Skeletal muscle satellite cell (primary cell): ENCODE results near the gene PARP4.
"Not testable (repeated sequence)": the region's sequence is repeated elsewhere in the genome, so short reads cannot be mapped to it uniquely, and the experiment has no call there.

Experiments used
- H3K27me3 ChIP-seq: 2 replicates; pipeline ENCODE4 v1.7.0; 2013; ENCODE audit warnings: low read length; ENCODE audit not compliant: control insufficient read depth, insufficient read depth
- H3K36me3 ChIP-seq: 2 replicates; pipeline ENCODE4 v1.7.0; 2013; ENCODE audit warnings: mild to moderate bottlenecking, control low read depth, low read length; ENCODE audit not compliant: insufficient read depth
- H3K4me1 ChIP-seq: 2 replicates; pipeline ENCODE4 v1.7.0; 2013; ENCODE audit warnings: low read length; ENCODE audit not compliant: control insufficient read depth, insufficient read depth
- H3K4me2 ChIP-seq: 2 replicates; pipeline ENCODE4 v1.7.0; 2013; ENCODE audit warnings: mild to moderate bottlenecking, low read length
- H3K4me3 ChIP-seq: 2 replicates; pipeline ENCODE4 v1.7.0; 2013; ENCODE audit warnings: low read length
- H3K9ac ChIP-seq: 2 replicates; pipeline ENCODE4 v1.7.0; 2013; ENCODE audit warnings: mild to moderate bottlenecking, low read depth, low read length, moderate library complexity
- H3K9me3 ChIP-seq: replicated peaks from 2 replicates; pipeline ENCODE4 v1.7.0; 2013; ENCODE audit warnings: mild to moderate bottlenecking, control low read depth, low read length

PARP4 gene

DNA sequence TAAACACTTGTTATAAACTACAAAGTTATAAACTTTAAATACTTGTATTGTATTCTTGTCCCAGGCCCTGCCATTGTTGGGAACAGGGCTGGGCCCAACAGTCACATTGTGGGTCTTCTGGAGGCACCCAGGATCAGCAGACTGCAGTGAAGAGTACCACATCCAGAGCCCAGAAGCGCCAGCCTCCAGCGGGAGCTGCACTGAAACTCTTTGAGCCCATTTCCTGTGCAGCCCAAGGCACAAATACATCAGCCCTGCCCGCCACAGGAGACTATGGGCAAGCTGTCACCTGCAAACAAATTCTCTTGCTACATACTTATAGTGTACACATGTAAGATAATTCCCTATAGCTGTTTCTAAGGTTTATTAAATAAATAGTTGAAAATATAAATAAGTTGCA lies 86.5 kb downstream of the PARP4 start:
- not testable (repeated sequence) for H3K9ac ChIP-seq, H3K4me1 ChIP-seq
- H3K36me3 ChIP-seq = peaks cover 31% of the 10 kb centered on the region

DNA sequence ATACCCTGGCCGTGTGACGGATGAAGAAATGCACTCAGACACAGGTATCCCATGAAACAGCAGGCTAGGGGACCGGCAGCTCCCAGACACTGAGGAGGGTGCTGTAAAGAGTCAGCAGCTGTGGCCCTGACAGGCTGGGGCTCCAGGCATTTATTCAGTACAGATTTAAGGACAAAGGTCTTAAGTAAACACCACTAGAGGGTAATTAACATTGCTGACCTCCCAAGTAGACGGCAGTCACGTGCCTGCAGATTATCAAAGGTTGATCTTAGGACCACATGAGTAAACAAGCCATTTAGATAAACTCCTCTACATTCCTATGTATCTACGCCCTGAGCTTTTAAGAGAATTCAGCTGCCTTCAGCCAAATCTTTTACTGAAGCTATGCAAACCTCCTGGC lies 92.9 kb downstream of the PARP4 start:
- not testable (repeated sequence) for H3K9ac ChIP-seq, H3K4me2 ChIP-seq

More for the DNA sequence above, 86.5 kb downstream of the PARP4 start:
- H3K4me3 ChIP-seq, H3K4me2 ChIP-seq, H3K9me3 ChIP-seq, H3K27me3 ChIP-seq: not testable (repeated sequence)

DNA sequence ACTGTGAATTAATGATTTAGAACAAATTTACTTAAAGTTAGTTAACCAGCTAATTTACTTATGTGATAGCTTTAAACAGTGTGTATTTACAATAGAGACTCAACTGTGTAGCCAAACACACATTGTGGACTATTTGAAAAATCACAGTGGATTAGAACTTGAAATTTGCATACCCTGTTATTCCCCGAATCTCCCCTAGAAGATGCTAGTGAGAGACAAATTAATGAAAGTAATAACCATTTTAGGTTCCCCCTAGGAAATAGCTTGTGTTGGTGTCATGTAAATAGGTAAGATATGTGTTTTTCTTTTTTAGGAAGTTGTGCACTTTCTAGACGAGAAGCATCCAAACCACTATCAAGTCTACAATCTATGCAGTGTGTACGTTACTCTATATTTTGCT lies 104.7 kb downstream of the PARP4 start:
- no peak overlapping the region for H3K4me2 ChIP-seq
- H3K9ac ChIP-seq = no peak overlapping the region
- no peaks in the 10 kb centered on the region for H3K4me1 ChIP-seq
- no peak overlapping the region for H3K4me3 ChIP-seq
- no peaks in the 10 kb centered on the region for H3K36me3 ChIP-seq
- H3K27me3 ChIP-seq = peaks cover 4% of the 10 kb centered on the region
- no peaks in the 10 kb centered on the region for H3K9me3 ChIP-seq

More for the DNA sequence above, 92.9 kb downstream of the PARP4 start:
- not testable (repeated sequence) for H3K4me1 ChIP-seq, H3K27me3 ChIP-seq, H3K4me3 ChIP-seq, H3K9me3 ChIP-seq
- H3K36me3 ChIP-seq = peaks cover 24% of the 10 kb centered on the region

DNA sequence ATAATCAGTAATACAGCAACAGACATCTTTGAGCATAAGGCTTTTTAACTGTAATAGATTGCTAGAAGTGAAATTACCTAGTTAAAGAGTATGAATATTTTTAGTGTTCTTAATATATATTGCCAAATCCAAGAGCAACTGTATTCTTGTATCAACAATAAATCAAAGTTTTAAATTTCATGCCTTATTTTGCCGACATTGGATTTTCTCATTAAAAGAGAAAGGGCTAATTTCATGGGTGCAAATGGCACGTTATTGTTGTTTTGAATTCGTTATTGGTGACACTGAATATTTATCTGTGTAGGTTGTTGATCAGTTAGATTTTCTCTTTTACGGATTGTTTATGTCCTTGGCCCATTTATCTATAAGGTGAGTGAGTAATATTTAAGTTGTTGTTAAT lies 106.1 kb downstream of the PARP4 start:
- H3K4me3 ChIP-seq = no peak overlapping the region
- H3K4me2 ChIP-seq = no peak overlapping the region
- H3K27me3 ChIP-seq = peaks cover 4% of the 10 kb centered on the region
- no peaks in the 10 kb centered on the region for H3K36me3 ChIP-seq
- no peaks in the 10 kb centered on the region for H3K9me3 ChIP-seq
- no peak overlapping the region for H3K9ac ChIP-seq
- no peaks in the 10 kb centered on the region for H3K4me1 ChIP-seq

DNA sequence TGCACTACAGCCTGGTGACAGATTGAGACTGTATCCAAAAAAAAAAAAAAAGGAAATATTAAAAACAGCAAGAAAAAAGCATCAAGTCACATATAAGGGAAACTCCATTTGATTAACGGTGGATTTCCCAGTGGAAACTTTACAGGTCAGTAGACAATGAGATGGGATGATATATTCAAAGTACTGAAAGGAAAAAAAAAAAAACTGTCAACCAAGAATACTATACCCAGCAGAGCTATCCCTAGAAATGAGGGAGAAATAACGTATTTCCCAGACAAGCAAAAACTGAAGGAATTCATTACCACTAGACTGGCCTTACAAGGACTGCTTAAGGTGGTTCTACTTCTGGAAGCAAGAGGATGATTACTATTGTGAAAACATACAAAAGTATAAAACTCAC lies 115.8 kb downstream of the PARP4 start:
- Histone ChIP-seq H3K9ac (no peak overlapping the region), H3K4me3 (no peak overlapping the region), H3K9me3 (no peaks in the 10 kb centered on the region), H3K4me1 (no peaks in the 10 kb centered on the region), H3K4me2 (no peak overlapping the region), H3K36me3 (no peaks in the 10 kb centered on the region), H3K27me3 (peaks cover 6% of the 10 kb centered on the region)

DNA sequence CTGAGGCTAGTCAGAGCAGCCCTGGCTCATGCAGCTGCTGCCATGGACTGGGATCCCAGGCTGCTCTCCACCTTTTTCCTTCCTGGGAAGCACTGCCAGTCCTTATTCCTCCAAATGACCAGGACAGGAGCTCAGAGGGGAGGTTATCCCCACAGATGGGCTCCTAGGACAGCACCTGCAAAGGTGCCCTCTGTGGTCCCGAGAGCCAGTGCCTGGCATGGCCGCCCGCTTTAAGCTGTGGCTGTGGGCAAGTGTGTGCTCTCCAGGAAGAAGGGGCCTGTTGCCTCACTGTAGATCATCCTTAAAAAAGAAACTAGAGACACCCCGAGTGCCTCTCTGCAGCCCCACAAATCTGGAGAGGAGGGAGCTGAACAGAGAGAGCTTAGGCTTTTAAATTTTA lies 119.6 kb downstream of the PARP4 start:
- Histone ChIP-seq H3K4me2 (no peak overlapping the region), H3K36me3 (no peaks in the 10 kb centered on the region), H3K4me3 (no peak overlapping the region), H3K9me3 (no peaks in the 10 kb centered on the region), H3K27me3 (peaks cover 9% of the 10 kb centered on the region), H3K4me1 (no peaks in the 10 kb centered on the region), H3K9ac (no peak overlapping the region)

DNA sequence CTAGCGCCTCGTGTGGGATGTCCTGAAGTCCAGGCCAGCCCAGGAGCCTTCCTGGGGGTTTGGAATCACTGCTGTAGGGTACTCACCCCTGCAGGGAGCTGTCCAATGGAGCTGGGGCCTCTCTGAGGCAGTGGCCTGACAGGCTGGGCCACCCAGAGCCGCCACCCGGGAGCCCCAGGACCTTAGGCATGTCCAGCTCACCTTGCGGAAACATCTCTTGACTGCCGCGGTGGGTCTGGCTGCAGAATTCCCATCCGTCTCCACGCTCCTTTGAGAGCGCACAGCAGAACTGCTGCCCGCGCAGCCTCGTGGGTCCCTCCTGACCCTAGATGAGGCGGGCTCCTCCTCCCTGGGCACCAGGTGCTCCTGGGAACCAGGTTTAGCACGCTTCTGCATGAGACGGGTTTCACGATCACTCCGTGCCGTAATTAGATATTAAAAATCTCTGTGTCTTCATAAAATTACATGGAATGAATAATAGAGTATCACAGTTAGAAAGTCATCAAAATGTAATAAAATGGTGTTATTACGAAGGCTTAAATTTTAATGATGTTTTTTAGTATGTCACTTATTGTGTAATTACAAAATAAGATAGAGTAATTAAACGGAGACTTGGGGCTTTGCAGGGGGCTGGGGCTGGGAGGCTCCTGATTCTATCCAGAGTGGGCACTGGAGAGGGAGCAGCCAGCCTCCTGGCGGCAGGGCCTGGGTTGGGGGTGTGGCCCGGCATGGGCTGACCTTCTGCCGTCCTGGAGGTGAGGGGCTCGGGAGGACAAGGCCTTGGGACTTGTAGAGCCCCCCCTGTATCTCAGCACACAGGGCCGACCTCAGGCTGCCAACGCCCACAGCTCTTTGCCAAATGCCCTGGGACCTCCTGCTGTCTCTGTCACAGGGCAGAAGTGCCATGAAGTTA lies 120.6 kb downstream of the PARP4 start:
- H3K9ac ChIP-seq, H3K36me3 ChIP-seq, H3K4me1 ChIP-seq, H3K27me3 ChIP-seq, H3K4me2 ChIP-seq, H3K9me3 ChIP-seq, H3K4me3 ChIP-seq: not testable (repeated sequence)

DNA sequence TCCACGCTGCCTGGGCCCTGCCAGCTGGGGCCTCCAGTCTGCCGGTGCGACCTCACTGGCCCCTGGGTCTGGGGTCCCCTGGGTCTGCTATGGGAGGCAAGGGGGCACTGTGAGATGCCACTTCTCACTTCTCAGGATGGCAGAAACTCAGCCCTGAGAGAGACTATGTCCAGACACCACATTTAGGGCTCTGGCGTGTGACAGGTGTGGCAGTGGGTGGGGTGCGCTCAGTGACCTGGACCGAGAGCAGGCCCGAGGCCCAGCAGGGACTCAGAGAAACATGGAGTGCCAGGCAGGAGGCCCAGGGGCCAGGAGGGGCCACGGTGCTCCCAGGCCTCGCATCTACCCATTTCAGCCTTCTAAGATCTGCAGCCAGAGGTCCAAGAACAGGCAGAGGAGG lies 121.8 kb downstream of the PARP4 start:
- H3K4me3 ChIP-seq, H3K4me1 ChIP-seq, H3K9ac ChIP-seq, H3K36me3 ChIP-seq, H3K27me3 ChIP-seq, H3K9me3 ChIP-seq, H3K4me2 ChIP-seq: not testable (repeated sequence)

DNA sequence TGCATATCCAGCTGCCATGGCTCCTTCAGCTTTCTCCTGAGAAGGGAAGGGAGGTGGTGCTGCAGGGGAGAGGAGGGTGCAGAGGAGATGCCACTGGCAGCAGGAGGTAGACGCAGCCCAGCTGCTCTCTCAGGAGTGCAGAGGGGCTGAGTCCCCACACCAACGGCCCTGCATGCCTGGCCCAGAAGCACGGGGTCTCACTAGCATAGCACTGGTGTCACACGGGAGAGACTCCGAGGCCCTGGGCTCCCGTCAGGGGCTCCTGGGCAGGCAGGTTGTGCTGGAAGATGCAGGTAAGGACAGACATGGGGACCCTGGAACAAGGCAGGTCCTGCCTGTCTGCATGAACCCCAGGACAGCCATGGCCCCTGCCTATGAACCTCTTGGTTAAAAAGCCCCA lies 123.1 kb downstream of the PARP4 start:
- Histone ChIP-seq H3K36me3 (no peaks in the 10 kb centered on the region), H3K4me2 (no peak overlapping the region), H3K4me3 (no peak overlapping the region), H3K4me1 (no peaks in the 10 kb centered on the region), H3K9ac (no peak overlapping the region), H3K27me3 (peaks cover 9% of the 10 kb centered on the region), H3K9me3 (no peaks in the 10 kb centered on the region)

DNA sequence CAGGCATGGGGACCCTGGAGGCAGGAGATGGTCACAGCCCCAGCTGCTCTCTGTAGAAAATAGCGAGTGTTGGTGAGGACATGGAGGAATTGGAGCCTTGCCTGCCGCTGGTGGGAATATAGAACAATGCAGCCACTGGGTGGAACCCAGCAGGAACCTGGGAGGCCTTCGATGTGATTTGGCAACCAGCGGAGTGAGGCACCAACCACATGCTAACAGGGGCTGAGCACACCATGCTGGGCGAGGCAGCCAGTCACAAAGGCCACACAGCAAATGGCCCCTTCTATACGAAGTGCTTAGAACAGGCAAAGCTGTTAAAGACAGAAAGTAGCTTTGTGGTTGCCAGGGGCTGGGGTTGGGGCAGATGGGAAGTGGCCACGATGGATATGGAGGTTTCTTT lies 123.8 kb downstream of the PARP4 start:
- not testable (repeated sequence) for H3K4me3 ChIP-seq, H3K27me3 ChIP-seq, H3K36me3 ChIP-seq, H3K9me3 ChIP-seq, H3K4me2 ChIP-seq, H3K9ac ChIP-seq, H3K4me1 ChIP-seq

DNA sequence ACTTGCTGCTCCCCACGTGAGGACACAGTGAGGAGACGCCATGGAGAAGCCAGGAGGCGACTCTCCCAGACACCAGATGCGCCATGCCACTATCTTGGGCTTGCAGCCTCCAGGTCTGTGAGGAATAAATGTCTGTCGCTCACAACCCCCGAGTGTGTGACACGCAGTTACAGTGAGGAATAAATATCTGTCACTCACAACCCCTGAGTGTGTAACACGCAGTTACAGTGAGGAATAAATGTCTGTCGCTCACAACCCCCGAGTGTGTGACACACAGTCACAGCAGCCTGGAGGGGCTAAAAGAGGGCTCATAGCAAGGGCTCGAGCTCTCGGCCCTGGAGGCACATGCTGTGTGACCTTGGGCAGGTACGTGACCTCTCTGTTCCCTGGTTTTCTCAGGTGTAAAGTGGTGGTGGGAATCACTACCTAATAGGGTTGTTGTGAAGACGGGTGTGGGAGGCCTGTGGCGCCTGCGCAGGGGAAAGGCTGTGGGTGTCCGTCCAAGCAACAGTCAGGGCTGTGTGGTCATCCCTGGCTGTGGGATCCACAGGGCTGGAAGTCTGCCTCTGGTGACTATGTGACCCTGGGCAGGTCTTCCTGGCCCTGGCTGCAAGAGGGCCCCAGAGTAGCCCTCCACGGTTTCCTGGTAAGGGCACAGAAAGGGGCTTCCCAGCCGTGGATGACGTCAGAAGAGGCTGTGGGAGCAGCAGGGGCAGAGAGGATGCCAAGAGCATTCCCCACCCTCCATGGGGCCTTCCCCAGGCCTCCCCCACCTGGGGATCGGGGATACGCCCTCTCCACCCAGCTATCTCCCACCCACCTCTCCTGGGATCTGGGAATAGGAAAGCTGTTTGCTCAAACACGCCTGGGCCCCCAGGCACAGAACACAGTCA lies 125.5 kb downstream of the PARP4 start:
- no peak overlapping the region for H3K4me2 ChIP-seq
- peaks cover 3% of the 10 kb centered on the region for H3K4me1 ChIP-seq
- peaks cover 3% of the 10 kb centered on the region for H3K27me3 ChIP-seq
- H3K9ac ChIP-seq = no peak overlapping the region
- no peaks in the 10 kb centered on the region for H3K36me3 ChIP-seq
- no peaks in the 10 kb centered on the region for H3K9me3 ChIP-seq
- no peak overlapping the region for H3K4me3 ChIP-seq
